ENCODE measurements around the gene DIAPH3. TPM values are rescaled to one million over a fixed set of nuclear protein-coding genes. Genes with fewer than 3 reads are reported as not detected.

DIAPH3 gene
- total and polyA plus RNA-seq, 2 of the 8 experiments (the other 6 are each of a cell fraction or from before 2014, with no cell fraction given), result 8.0 to 30.8 TPM

DNA sequence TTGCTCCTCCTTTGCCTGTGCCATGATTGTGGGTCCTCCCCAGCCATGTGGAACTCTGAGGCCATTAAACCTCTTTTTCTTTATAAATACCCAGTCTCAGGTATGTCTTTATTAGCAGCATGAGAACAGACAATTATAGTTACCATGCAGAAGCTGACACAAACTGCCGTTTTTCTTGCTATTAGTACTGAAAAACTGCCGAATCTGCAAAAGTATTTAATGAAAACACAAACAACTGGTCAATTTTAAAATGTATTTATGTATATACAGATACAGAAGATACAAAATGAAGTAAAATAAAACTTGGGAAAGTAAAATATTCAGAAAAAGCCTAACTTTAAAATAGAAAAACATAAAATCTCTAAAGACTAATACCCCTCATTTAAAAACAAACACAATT is 206.3 kb downstream of the DIAPH3 start:
- Histone ChIP-seq H2BK120ac (replicated peaks; ENCODE audit: low read depth, low read length) (no peak overlapping the region), H2AK5ac (ENCODE audit: low read depth, low read length) (no peak overlapping the region), H3K4ac (replicated peaks; ENCODE audit: insufficient read length, low read depth, low read length) (no peak overlapping the region), H3K4me1 (replicated peaks in 1 of 4; ENCODE audit: control insufficient read depth in 3 of 4, insufficient read depth in 4 of 4, low read length in 3 of 4) (no peaks in the 10 kb centered on the region), H2BK5ac (ENCODE audit: low read depth, low read length) (no peak overlapping the region), H2BK12ac (ENCODE audit: low read depth, low read length) (no peak overlapping the region), H3K14ac (ENCODE audit: insufficient read length) (no peak overlapping the region), H3K23me2 (ENCODE audit: low read depth, low read length) (no peaks in the 10 kb centered on the region), H3K23ac (ENCODE audit: insufficient read length) (no peak overlapping the region), H3K56ac (replicated peaks; ENCODE audit: insufficient read length, low read depth, low read length) (peak overlapping the region; percentile 6), H4K20me1 (replicated peaks in 1 of 2; ENCODE audit: control insufficient read depth in 1 of 2, insufficient read depth in 2 of 2, low read length in 2 of 2) (no peaks in the 10 kb centered on the region), H2BK20ac (ENCODE audit: low read length) (no peak overlapping the region), H2AFZ (ENCODE audit: low read length) (no peak overlapping the region), H3K18ac (ENCODE audit: extremely low read depth, low read length) (no peak overlapping the region), H3K27me3 (replicated peaks in 1 of 4; ENCODE audit: control insufficient read depth in 3 of 4, extremely low read depth in 1 of 4, insufficient read depth in 3 of 4, low read length in 3 of 4) (no peaks in the 10 kb centered on the region), H3K9me3 (ENCODE audit: insufficient read depth in 2 of 2, low read depth in 1 of 2, low read length in 1 of 2) (no peaks in the 10 kb centered on the region), H3K36me3 (ENCODE audit: control insufficient read depth in 2 of 4, insufficient read depth in 4 of 4, low read length in 3 of 4) (peaks cover 0 to 3% (median 0%) of the 10 kb centered on the region in 4 experiments; a peak in 2 of 8 replicates), H3K79me1 (ENCODE audit: low read depth, low read length) (no peaks in the 10 kb centered on the region), H3K4me2 (ENCODE audit: insufficient read depth in 1 of 2, low read depth in 2 of 2, low read length in 2 of 2) (no peak overlapping the region), H3K9ac (replicated peaks in 1 of 4; ENCODE audit: extremely low read depth in 1 of 4, low read depth in 3 of 4, low read length in 3 of 4) (no peak overlapping the region), H2BK15ac (ENCODE audit: low read length) (no peak overlapping the region), H3K79me2 (ENCODE audit: control insufficient read depth in 1 of 2, insufficient read depth in 2 of 2, low read length in 2 of 2) (no peaks in the 10 kb centered on the region), H4K8ac (ENCODE audit: extremely low read depth, insufficient read depth, low read length) (no peak overlapping the region), H4K5ac (ENCODE audit: insufficient read length, low read depth, low read length) (no peak overlapping the region), H3K27ac (ENCODE audit: low read depth, low read length) (no peak overlapping the region), H4K91ac (replicated peaks; ENCODE audit: insufficient read length, low read length) (no peak overlapping the region), H3K4me3 (ENCODE audit: extremely low read depth in 1 of 4, insufficient read depth in 2 of 4, low read depth in 3 of 4, low read length in 4 of 4) (no peak overlapping the region)
- ChIA-PET CTCF (ENCODE audit: partially characterized antibody) (no interaction called here), POLR2A (ENCODE audit: partially characterized antibody) (no interaction called here)
- FAIRE-seq (no peak), DNase-seq (ENCODE audit: low read depth in 1 of 2, low spot score in 2 of 2) (no peak)
- WGBS, 2 experiments (ENCODE audit: extremely low coverage in 1 of 2, insufficient coverage in 1 of 2, insufficient read length in 1 of 2, insufficient replicate concordance in 2 of 2, low coverage in 1 of 2, low lambda C conversion rate in 2 of 2, missing lambda C conversion rate in 1 of 2), result 89% methylated on average over 2 of the region's 2 CpGs; no CpG with 5 or more reads in 1 of the 2 experiments
- TF ChIP-seq SRF (IDR thresholded peaks at IDR 0.05; ENCODE audit: low read depth, low read length) (no peak), ZNF274 (IDR thresholded peaks at IDR 0.05; ENCODE audit: borderline replicate concordance, extremely low read depth, low read length) (no peak), SUZ12 (IDR thresholded peaks at IDR 0.05; ENCODE audit: low read length) (no peak), SIN3A (conservative IDR thresholded peaks at IDR 0.05 in 1 of 2, IDR thresholded peaks at IDR 0.05 in 1 of 2; ENCODE audit: low read depth in 1 of 2, low read length in 2 of 2) (no peak), CTBP2 (IDR thresholded peaks at IDR 0.05; ENCODE audit: borderline replicate concordance, insufficient read depth, insufficient read length, low read length) (no peak), RFX5 (IDR thresholded peaks at IDR 0.05; ENCODE audit: borderline replicate concordance, low read depth, low read length) (no peak), GABPA (IDR thresholded peaks at IDR 0.05; ENCODE audit: borderline replicate concordance, insufficient read depth, low read length) (no peak)
- TF ChIP-seq, protein P1, sequence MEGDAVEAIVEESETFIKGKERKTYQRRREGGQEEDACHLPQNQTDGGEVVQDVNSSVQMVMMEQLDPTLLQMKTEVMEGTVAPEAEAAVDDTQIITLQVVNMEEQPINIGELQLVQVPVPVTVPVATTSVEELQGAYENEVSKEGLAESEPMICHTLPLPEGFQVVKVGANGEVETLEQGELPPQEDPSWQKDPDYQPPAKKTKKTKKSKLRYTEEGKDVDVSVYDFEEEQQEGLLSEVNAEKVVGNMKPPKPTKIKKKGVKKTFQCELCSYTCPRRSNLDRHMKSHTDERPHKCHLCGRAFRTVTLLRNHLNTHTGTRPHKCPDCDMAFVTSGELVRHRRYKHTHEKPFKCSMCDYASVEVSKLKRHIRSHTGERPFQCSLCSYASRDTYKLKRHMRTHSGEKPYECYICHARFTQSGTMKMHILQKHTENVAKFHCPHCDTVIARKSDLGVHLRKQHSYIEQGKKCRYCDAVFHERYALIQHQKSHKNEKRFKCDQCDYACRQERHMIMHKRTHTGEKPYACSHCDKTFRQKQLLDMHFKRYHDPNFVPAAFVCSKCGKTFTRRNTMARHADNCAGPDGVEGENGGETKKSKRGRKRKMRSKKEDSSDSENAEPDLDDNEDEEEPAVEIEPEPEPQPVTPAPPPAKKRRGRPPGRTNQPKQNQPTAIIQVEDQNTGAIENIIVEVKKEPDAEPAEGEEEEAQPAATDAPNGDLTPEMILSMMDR (IDR thresholded peaks at IDR 0.05; ENCODE audit: control extremely low read depth in 1 of 3, insufficient read depth in 1 of 3, low read depth in 1 of 3, low read length in 3 of 3), result no peak
- TF ChIP-seq, protein P2, sequence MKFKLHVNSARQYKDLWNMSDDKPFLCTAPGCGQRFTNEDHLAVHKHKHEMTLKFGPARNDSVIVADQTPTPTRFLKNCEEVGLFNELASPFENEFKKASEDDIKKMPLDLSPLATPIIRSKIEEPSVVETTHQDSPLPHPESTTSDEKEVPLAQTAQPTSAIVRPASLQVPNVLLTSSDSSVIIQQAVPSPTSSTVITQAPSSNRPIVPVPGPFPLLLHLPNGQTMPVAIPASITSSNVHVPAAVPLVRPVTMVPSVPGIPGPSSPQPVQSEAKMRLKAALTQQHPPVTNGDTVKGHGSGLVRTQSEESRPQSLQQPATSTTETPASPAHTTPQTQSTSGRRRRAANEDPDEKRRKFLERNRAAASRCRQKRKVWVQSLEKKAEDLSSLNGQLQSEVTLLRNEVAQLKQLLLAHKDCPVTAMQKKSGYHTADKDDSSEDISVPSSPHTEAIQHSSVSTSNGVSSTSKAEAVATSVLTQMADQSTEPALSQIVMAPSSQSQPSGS (IDR thresholded peaks at IDR 0.05; ENCODE audit: low read length), result no peak

All from H1 (cell line).